Brain microvascular endothelial cell (primary cell): ENCODE measurements around the gene DNAL4.
A peak's percentile ranks its signal among the peaks of the same experiment; 100 is the strongest.

Source experiments
- DNase-seq: peaks from one replicate; pipeline ENCODE4 v3.0.0-alpha.2; 2020
- H3K27ac ChIP-seq: fragments of 250-450 bp; sonication (Bioruptor Pico); 2 replicates; pipeline ENCODE4 v1.5.1; 2020; ENCODE audit warnings: mild to moderate bottlenecking, moderate library complexity
- H3K27me3 ChIP-seq: fragments of 250-450 bp; sonication (Bioruptor Pico); replicated peaks from 2 replicates; pipeline ENCODE4 v1.5.1; 2020; ENCODE audit warnings: mild to moderate bottlenecking
- H3K36me3 ChIP-seq: fragments of 250-450 bp; sonication (Bioruptor Pico); replicated peaks from 2 replicates; pipeline ENCODE4 v1.5.1; 2020; ENCODE audit warnings: mild to moderate bottlenecking
- H3K4me3 ChIP-seq: 2 replicates; pipeline ENCODE4 v1.5.1; 2011; ENCODE audit warnings: low read depth, mild to moderate bottlenecking, control low read depth, low read length, moderate library complexity
- CTCF ChIP-seq: IDR thresholded peaks from 2 replicates; pipeline ENCODE4 v1.5.1; 2011; ENCODE audit warnings: low read depth, mild to moderate bottlenecking, moderate library complexity, low read length, control low read depth, inconsistent platforms; ENCODE audit errors: missing control alignments
- in situ Hi-C: cut with HindIII; loops from 2 replicates; pipeline ENCODE4 v1.10.0; 2017; ENCODE audit warnings: low sequenced_read_pairs, low pct_ligation_motif_present

The DNAL4 gene

GRCh38 chr22:38793721-38794466 is at the start of gene DNAL4:
Gene DNAL4, minus strand, starts transcription at chr22:38794143. Its CDS starts 11,412 bp downstream, at chr22:38782731.
- in situ Hi-C loops = no loop called here

GRCh38 chr22:38843201-38843656 is 49.3 kb upstream of the DNAL4 start:
- peaks cover 28% of the 10 kb centered on the region for H3K27me3 ChIP-seq
- H3K36me3 ChIP-seq = no peaks in the 10 kb centered on the region
- peak overlapping the region; percentile 17 for H3K4me3 ChIP-seq
- DNase-seq = peak; percentile 22
- H3K27ac ChIP-seq = no peak overlapping the region
- TF ChIP-seq CTCF = peak; percentile 38
- in situ Hi-C loops = no loop called here

More at GRCh38 chr22:38793721-38794466, at the start of gene DNAL4:
- peak; percentile 98 for DNase-seq
- peaks cover 3% of the 10 kb centered on the region for H3K36me3 ChIP-seq
- H3K27ac ChIP-seq = peak within 1 kb of the TSS; percentile 70
- H3K4me3 ChIP-seq = peak within 1 kb of the TSS; percentile 84
- H3K27me3 ChIP-seq = no peaks in the 10 kb centered on the region
- TF ChIP-seq CTCF = no peak

- H3K27me3 ChIP-seq = peaks cover 28% of the 10 kb centered on the region
- no peak for TF ChIP-seq CTCF
- in situ Hi-C loops = no loop called here
- H3K36me3 ChIP-seq = no peaks in the 10 kb centered on the region
- no peak overlapping the region for H3K27ac ChIP-seq
- DNase-seq = no peak
- H3K4me3 ChIP-seq = peak overlapping the region; percentile 17
These were observed 48.7 kb upstream of the DNAL4 start for GRCh38 chr22:38842512-38843200.

- Histone ChIP-seq H3K27me3 (peaks cover 28% of the 10 kb centered on the region), H3K27ac (no peak overlapping the region), H3K36me3 (no peaks in the 10 kb centered on the region), H3K4me3 (no peak overlapping the region)
- in situ Hi-C loops = no loop called here
- DNase-seq = no peak
- TF ChIP-seq CTCF = no peak
These were observed 47.7 kb upstream of the DNAL4 start for GRCh38 chr22:38841635-38842034.

GRCh38 chr22:38841211-38841610 is 47.3 kb upstream of the DNAL4 start:
- Histone ChIP-seq H3K36me3 (no peaks in the 10 kb centered on the region), H3K4me3 (no peak overlapping the region), H3K27ac (no peak overlapping the region), H3K27me3 (peaks cover 30% of the 10 kb centered on the region)
- no peak for DNase-seq
- in situ Hi-C loops = no loop called here
- no peak for TF ChIP-seq CTCF
